CD4-positive, alpha-beta T cell treated with Interleukin-4 for 1 hour (primary cell): Measurements from ENCODE around the gene EPHA4.

Source experiments
- DNase-seq, 2 donors: peaks; one replicate each; pipeline ENCODE4 v3.0.0-alpha.2; 2020 to 2022

Gene EPHA4

DNA sequence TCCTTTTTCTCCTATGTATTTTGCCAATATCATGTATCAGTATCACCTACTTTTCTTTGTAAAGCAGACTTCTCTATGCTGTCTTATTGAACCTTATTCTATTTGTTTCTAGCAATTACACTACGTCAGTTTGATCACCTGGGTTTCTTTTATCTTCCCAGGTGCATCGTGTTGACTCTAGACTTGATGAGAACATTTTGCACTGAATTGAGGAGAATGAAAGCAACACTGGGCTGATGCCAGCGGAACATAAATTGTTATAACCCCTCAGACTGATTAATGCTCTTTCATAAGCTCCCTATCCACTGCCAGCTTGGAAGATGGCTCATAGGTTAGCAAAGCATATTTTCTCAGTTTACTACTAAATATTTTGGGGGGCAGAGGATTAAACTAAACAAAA, 140.6 kb downstream of the EPHA4 start:
- no peak for DNase-seq

DNA sequence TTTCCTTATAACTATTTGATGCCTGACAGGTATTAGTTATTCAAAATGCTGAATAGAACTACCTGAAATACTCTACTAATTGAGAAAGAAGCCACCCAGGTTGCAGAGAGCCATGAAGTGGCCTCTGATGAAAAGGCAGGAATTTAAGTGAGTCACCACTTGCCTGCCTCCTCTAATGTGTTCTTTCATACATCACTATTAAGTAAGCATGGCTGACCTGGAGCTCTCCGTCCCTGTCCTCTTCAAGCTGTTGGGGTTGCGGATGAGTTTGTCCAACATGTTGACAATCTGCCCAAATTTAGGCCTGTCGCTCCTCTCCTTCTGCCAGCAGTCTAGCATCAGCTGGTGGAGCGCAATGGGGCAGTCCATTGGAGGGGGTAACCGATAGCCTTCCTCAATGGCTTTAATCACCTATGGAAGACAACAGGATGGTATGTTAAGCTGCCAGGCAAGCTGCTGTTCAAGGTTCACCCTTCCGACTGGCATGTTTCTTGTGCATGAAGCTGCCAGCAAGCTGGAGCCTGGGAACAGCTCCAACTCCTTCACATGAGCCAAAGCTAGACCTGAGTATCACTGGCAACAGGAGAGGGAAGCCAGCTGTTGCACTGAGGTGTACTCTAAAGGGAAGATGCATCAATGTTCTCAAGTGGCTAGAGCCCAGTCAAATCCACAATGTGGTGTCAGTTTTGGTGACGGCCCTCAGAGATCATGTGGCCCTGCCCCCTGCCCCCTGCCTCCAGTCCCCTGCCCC, 142.2 kb downstream of the EPHA4 start:
- DNase-seq: no peak

DNA sequence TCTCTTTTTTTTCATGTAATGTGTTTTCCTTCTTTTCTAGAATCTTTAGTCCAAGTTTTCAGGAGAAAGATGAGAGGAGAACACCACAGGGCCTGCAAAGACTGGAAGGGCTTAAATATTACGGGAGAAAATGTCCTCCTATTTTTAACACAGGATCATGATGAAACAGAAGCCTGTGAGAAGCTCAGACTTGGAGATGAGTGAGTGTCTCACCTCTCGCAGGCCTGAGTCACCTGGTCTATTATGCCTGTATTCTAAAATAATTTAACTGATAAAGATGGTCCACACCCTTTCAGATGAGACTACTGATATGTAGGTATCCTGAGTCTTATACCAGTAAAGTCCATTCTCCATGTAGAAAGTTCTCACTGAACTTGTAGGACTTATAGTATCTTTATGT, 143.2 kb downstream of the EPHA4 start:
- DNase-seq: no peak

DNA sequence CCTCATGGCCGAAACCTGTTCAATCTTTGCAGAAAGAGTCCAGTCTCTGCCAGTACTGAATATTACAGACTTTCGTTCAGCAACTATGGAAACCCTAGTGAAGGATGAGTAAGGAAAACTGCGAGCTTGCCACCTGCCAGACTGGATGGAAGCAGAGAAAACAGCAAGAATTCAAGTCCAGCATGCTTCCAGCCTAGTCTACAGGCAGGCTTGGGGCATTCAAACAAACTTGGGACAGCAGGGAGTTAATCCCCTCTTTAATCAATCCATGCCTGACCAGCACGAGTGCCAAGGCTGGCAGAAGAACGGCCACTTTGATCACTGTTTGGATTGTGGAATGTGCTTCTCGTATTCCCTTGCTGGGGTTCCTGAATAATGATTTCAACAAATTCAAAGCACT, 145.2 kb downstream of the EPHA4 start:
- no peak for DNase-seq

DNA sequence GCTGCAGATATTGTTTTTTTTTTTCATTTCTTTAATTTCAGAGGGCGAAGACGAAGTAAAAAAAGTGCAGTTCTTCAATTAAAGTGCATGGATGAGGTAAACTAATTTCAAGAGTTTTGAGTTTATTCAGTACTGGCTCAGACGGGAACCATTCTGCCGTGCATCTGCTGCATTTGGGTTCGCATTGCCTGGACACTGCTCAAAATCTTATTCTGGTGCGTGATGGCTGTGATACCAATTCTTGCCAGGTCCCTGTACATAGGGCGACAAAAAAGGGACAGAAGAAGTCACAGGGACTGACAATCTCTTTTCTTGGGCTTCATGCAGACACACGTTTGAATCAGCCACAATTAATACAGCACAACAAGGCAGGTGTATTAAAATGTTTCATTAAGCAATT, 146.2 kb downstream of the EPHA4 start:
- DNase-seq: no peak

DNA sequence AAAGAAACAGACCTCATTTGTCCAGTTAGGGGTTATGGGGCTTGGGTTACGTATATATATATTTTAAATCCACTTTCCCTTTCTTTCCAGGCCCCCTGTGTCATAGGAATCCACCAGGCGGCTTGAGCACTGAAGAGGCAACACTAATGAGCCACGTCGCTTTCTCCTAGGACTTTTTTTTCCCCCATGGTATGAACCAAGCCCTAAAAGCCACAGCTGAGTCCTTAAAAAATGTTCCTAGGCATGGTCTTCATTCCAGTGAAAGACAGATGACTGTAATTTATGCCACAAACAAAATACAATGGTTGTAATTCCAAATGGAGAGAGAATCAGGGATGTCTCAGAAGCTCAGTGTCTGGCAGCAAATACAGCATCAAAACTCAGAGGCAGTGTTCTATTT, 146.8 kb downstream of the EPHA4 start:
- DNase-seq: no peak

DNA sequence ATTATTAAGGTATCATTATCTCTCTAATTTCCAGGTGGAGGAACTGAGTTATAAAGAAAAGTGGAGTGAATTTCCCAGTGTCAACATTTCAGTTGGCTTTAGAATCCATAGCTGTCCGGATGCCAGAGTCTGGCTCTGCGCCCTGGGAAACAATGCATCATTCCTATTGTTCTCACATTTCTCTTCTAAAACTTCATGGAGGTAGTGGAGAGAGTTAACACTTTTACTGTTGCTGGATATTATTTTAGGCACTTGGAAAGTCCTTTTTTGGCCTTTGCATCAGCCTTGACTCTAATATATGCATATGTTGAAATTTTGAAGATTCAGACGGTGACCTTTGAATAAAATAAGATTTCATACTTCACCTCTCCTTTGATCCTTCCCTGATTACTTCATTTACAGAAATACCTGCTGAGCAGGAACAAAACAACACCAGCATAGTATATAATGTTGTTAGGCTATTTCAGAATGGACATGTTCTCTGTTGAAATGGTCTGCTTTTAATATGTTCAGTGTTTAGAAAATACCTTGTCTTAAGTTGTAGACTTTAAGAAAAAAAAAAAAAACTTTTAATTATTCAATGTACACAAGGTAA, 148.8 kb downstream of the EPHA4 start:
- DNase-seq: no peak

DNA sequence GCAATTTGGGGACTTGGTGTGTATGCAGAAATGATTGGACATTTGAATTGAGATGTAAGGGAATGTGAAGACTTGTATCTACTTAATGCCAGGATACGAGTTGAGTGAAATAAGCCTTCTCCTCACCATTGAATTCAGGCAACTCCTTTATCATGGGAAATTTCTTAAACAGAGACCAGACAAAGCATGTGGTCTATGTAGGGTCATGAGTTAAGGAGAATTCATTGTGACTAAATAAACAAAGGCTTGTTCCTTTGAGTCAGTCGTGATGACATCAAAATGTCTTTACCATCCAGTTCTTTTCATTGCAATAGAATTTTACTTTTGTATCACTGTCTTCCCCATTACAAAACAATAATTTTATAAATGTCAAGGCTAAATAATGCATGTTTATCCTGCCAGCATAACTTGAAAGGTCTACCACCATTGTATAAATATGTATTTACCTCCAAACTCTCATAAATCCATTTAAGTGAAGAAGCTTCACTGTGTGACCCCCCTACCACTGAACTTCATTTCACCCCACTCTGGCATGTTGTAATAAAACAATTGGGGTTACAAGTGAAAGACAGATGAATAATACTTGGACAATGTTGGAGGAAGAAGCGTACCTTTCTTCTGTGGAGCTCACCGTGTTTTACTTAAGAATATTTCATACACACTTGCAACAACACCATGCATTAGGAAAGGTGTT, 149.4 kb downstream of the EPHA4 start:
- DNase-seq: no peak

DNA sequence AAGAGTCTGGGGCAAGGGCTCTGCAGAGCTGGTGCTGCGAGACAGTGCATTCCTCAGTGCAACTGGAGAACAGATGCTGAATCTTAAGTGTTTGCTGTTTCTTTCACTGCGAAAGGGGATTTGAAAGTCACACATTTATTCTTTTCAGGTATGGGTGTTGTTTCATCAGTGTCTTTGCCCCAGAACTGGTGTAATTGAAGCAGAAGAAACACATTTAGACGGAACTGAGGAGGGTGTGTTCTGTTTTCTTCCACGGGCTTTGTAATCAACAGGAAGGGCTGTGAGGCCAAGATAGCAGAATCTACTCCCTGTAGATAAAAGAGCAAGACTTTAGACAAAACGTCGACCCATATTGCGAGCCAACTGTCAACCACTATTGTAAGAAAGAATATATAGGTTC, 151.9 kb downstream of the EPHA4 start:
- DNase-seq: peak in 1 of 2 donors; percentile 26

DNA sequence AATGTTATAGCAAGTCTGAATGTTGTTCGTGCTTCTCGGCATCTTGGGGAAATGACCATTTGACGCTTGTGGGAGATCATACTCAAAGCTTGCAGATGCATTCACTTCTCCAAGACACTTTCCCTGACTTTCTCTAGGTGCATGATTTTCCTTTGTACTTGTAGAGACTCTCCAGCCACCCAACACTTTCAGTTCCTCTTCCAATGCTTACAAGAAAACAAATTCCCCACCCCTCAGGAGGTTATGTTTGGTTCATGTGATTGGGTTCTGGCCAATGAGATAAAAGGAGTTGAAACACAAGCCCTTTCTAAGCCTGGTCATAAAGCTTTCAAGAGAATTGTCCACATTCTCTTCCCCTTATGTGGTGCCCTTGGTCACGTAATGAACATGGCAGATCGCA, 156.3 kb downstream of the EPHA4 start:
- no peak for DNase-seq

DNA sequence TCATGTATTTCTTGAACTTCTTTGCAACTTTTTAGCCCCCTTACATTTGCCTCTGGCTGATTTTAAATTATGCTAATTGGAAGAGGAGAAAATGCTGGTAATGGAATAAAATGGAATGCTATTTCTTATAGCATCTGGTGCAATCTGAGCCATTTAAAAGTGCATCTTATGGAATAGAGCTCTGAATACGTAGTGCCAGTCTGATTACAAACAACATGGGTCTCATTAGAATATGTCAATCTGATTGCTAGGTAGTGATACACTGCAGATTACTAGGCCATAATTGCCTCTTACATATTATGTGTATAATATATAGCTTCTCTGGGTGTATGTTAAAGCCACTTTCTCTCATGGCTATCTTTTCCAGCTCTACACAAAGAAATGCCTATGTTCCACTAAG, 159.1 kb downstream of the EPHA4 start:
- DNase-seq: no peak

DNA sequence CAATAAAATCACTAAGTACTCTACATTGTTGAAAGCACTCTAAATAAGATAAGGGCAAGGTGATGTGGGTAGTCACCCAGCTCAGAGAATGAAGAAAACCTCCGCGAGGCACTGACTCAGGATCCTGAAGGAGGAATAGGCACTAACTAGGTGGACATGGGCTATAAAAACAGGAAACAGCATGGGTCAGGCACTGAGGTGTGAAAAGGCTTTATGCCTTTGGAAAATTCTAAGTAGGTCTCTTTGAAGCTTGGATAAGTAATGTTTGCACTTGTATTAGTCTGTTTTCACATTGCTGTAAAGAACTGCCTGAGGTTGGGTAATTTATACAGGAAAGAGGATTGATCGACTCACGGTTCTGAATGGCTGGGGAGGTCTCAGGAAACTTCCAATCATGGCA, 161.6 kb downstream of the EPHA4 start:
- DNase-seq: no peak

DNA sequence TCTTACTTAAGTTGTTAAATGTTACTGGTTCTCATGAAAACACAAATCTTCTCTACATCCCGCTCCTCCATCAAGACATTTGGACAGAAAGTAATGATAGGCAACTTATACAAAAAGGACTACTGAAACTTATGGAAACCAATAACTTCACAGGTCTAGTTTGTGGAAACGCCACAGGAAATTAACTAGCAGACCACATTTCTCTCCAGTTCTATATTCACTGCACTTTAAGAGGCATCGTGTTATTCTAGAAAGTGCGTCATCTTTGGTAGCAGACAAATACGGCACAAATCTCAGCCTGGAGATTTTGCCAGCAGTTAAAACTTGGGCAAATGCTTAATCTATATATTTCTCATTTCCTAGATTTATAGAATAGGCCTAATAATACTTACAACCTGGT, 164.3 kb downstream of the EPHA4 start:
- DNase-seq: no peak

DNA sequence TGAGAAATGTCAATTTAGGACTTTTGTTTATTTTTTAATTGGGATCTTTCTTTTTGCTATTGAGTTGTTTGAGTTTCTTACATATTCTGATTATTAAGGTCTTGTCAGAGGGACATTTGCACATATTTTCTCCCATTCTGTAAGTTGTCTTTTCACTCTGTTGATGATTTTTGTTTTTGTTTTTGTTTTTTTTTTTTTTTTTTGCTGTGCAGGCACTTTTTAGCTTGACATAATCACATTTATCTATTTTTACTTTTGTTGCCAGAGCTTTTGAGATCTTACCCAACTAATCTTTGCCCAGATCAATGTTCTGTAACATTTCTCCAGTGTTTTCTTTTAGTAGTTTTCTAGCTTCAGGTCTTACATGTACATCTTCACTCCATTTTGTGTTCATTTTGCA, 166.6 kb downstream of the EPHA4 start:
- no peak for DNase-seq

DNA sequence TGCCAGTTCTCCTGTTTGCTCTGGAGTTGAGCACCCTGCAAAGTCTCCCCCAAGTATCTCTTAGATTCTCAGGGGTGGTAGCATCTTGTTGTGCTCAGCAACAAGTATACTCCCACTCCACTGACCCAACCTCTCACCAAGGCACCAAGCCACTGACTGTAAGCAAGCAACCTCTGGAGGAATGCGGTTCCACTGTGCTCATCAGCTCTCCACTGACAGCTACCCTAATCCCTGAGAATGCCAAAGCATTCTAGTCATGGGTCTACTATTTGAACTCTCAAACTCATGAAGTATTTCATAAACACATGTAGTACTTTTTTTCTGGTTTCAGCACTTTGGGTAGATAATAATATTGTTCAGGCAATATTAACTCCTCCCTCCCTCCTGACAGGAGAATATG, 170.0 kb downstream of the EPHA4 start:
- DNase-seq: no peak

DNA sequence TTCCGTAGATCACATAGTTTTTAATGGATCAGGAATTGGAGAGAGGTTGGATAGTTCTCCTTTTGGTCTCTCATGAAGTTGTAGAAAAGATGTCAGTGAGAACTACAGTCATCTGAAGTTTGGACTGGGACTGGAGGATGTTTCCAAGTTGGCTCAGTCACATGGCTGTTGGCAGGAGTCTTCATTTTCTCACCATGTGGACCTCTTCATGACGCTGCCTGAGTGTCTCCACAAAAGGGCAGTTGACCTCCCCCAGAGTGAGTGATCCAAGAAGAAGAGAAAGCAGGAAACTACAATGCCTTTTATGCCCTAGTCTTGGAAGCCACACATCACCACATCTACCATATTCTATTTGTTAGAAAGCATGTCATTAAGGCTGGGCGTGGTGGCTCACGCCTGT, 171.7 kb downstream of the EPHA4 start:
- no peak for DNase-seq

DNA sequence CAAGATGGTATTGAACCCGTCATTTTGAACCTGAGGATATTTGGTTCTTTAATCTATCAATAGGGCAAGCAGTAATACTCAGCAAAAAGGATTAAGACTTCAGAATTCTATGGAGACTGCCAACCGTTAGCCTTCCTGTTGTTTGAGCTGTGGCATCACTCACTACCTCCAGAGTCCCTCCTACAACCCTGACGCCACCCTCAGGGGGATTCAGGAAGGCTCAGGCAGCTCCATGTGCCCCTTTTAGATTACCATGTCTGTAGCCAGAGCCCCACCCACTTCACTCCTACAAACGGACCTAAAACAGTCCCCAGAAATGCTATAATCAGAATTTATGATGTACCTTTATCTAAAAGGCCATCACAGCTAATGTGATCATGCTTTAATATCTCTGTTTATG, 172.9 kb downstream of the EPHA4 start:
- DNase-seq: no peak

DNA sequence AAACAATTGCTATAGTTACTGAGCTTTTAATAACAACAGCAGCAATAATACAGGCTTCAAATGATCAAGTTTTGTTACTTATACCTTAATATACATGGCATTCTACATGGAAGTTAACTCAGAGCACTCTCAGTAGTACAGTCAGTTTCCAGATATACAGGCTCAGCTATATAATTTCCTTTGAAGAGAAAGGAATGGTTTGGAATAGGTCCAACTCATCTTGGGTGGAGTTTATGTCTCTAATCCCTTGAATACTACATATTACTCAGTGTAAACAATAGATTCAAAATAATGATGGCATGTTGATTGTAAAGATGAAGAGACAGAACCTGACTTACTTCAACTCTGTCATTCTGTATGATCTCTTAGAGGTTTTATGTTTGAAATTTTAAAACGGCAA, 174.9 kb downstream of the EPHA4 start:
- no peak for DNase-seq

DNA sequence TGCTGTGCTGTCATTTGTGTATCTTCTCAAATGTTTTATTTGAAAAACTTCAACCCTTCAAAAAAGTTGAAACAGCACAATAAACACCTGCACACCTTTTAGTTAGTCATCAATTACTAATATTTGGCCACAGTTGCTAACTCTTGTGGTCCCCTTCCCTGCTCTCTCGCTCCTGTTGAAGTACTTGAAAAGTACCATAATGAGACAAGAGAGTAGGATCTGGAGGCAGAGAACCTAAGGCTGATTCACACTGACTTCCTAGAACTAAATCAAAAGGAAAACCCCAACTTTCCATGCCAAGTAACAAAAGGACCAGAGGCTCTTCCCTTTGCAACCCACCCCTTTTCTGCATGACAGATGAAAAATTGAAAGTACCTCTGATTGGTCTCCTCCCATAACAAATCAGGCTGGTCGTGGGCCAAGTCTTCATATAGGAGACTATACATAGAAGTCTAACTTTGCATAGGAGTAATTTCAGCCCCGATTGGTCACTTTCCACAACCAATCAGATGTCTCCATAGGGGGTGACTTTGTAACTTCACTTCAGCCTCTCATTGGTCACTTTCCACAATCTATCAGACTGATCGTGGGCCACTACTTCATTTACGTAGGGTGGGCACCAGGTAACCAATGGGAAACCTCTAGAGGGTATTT, 179.7 kb downstream of the EPHA4 start:
- DNase-seq: no peak

DNA sequence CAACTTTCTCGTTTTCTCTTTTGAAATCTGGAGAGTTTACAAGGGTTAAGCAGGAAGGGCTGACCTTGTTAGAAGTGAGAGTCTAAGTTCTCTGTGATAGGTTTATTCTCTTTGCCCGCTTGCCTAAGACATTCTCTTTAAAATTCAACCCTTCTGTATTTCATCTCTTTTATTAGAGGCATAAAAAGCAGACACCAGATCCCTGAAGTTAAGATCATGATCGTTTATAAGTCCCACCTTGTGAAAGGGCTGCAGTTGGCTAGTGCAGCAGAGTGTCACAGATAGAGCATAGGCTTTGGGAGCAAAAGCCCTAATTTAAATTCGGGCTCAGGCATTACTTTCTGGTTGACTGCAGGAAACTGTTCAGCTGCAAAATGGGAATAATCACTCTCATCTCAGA, 181.2 kb downstream of the EPHA4 start:
- no peak for DNase-seq

DNA sequence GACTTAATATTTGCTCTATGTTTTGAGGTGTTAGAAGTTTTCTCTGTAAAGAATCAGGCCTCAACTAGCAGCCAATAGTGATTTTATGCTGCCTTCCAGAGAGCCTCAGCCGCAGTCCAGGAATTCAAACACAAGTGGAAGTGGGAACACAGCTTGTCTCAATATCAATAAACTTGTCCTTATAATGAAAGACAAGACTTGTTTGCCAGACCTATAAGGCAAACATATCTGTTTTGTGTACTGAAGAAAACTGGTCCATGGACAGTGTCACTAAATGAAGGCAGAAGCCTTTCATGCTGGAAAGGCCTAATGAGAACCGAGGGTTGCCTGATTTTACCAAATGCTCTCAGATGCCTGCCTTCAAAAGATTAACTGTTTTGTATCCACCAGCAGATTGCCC, 182.2 kb downstream of the EPHA4 start:
- DNase-seq: no peak

DNA sequence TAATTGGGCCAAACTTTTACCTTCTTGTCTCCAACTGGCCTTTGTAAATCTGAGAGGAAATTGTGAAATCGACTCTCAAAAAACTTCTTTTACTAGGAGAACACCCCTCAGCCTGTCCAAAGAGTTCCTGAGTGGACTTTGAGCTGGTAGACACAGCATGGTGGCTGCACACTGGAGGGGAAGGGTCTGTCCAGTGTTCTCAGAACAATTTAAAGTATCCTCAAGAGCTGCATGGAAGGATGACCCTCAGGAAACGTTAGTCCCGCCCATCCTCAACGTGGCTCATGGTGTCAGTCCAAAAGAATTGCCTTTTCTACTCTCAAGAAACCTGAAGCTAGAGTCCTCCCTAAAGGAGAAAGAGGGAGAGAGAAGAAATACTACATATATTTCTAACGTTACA, 182.7 kb downstream of the EPHA4 start:
- no peak for DNase-seq

DNA sequence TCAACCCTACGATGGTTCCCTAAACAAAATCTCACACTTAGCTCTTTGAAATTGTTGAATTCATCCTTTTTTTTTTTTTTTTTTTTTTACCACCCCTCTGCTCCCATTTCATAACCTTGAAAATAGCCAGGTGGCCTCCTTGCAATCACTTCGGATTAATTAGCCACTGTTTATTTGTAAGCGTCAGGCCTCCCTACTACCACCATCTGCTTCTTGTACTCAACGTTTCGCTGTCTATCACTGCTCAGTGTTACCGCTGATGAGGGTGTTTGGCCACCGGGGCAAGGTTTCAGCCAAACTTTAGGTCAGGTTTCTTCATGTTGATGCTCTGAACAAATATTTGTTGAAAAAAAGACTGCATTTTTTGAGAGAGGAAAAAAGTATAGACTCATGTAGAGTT, 183.2 kb downstream of the EPHA4 start:
- DNase-seq: no peak

DNA sequence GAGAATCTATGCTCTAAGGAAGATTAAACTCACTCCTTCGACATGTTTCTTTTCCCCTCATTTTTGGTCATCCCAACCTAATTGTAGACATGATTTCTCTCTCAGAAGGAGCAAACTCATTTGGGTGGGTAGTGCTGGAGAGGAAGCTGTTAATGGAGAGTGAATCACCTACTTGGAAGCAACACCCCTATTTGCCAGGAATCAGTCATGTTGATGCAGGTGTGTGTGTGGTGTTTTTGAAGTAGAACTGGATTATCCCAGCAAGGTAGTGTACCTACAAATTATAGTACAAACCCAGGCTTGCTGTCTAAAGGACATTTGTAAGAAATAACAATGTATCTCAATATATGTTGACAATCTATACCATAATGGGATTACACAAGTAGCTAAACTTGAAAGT, 186.4 kb downstream of the EPHA4 start:
- no peak for DNase-seq
